Stimulated activated CD8-positive, alpha-beta memory T cell treated with anti-CD3 and anti-CD28 coated beads, Interleukin-7, amount 100 ng/mL, for 48 hours (primary cell): ENCODE data around the gene ACHE.
"Not testable (repeated sequence)": the region's sequence is repeated elsewhere in the genome, so short reads cannot be mapped to it uniquely, and the experiment has no call there.

ENCODE experiments used
- DNase-seq, 2 donors: peaks; one replicate each; pipeline ENCODE4 v3.0.0-alpha.2; 2020; ENCODE audit warnings: low read depth in 1 of 2; ENCODE audit errors: extremely low read depth in 1 of 2

Gene ACHE

GRCh38 chr7:100865938-100866728 is 29.6 kb downstream of the ACHE start:
- no peak for DNase-seq

GRCh38 chr7:100865372-100865911 is 30.2 kb downstream of the ACHE start:
- DNase-seq, result no peak

GRCh38 chr7:100864263-100864845 is 31.3 kb downstream of the ACHE start:
- no peak for DNase-seq

GRCh38 chr7:100863406-100863950 is 32.2 kb downstream of the ACHE start:
- no peak for DNase-seq

- no peak for DNase-seq
Measured at GRCh38 chr7:100861616-100861985, 34.1 kb downstream of the ACHE start.

GRCh38 chr7:100860702-100861615 is 34.7 kb downstream of the ACHE start:
- no peak for DNase-seq

GRCh38 chr7:100859856-100860255 is 35.8 kb downstream of the ACHE start:
- DNase-seq, result no peak

GRCh38 chr7:100856871-100857282 is 38.8 kb downstream of the ACHE start:
- no peak for DNase-seq

GRCh38 chr7:100855515-100855914 is 40.2 kb downstream of the ACHE start:
- no peak for DNase-seq

- not testable (repeated sequence) for DNase-seq
Measured at GRCh38 chr7:100854899-100855298, 40.8 kb downstream of the ACHE start.

GRCh38 chr7:100854146-100854895 is 41.4 kb downstream of the ACHE start:
- no peak for DNase-seq

- peak; percentile 81 to 82 for DNase-seq
Measured at GRCh38 chr7:100852048-100852872, 43.4 kb downstream of the ACHE start, which contains the start of gene SLC12A9. SLC12A9 (plus strand) TSS chr7:100852713; CDS start chr7:100854198, 1,485 bp downstream.

GRCh38 chr7:100847360-100847759 is 48.3 kb downstream of the ACHE start:
- DNase-seq, result no peak

GRCh38 chr7:100840470-100841100 is 55.1 kb downstream of the ACHE start:
- DNase-seq, result no peak
